K562 (cell line): ENCODE results near the gene ERMARD. TPM values are rescaled to one million over a fixed set of nuclear protein-coding genes. Genes with fewer than 3 reads are reported as not detected.

Experiments used
- CEBPG ChIP-seq, 3 experiments: fragments of 200-800 bp in 1 of 3; sonication (Bioruptor generic) in 1 of 3; sonication (generic) in 1 of 3; formaldehyde crosslinking in 1 of 3; IDR thresholded peaks in 2 of 3; conservative IDR thresholded peaks in 1 of 3; 2 replicates each; pipeline versions ENCODE4 v1.6.1 to v1.8.0; 2016 to 2022; ENCODE audit warnings: missing compliant biosample characterization in 2 of 3, missing genetic modification characterization in 2 of 3, mild to moderate bottlenecking in 1 of 3, missing genetic modification reagents in 1 of 3
- GABPA ChIP-seq: fragments of 200-800 bp; sonication (Bioruptor generic); conservative IDR thresholded peaks from 2 replicates; pipeline ENCODE4 v1.6.1; 2016; ENCODE audit warnings: low read depth, missing genetic modification characterization, missing compliant biosample characterization
- GABPB2 ChIP-seq: fragments of 250-450 bp; sonication (Bioruptor Pico); conservative IDR thresholded peaks from 2 replicates; pipeline ENCODE4 v1.5.1; 2021; ENCODE audit warnings: mild to moderate bottlenecking
- HLTF ChIP-seq: fragments of 450-650 bp; IDR thresholded peaks from 2 replicates; pipeline ENCODE4 v1.6.1; 2016
- LEF1 ChIP-seq: fragments of 450-650 bp; IDR thresholded peaks from 2 replicates; pipeline ENCODE4 v1.6.1; 2016; ENCODE audit warnings: mild to moderate bottlenecking
- NBN ChIP-seq: fragments of 450-650 bp; IDR thresholded peaks from 2 replicates; pipeline ENCODE4 v1.6.1; 2016; ENCODE audit warnings: low read depth, mild to moderate bottlenecking
- PCBP1 ChIP-seq: fragments of 200-400 bp; formaldehyde crosslinking; IDR thresholded peaks from 2 replicates; pipeline ENCODE4 v1.6.1; 2018; ENCODE audit warnings: mild to moderate bottlenecking, low read depth, low read length; ENCODE audit not compliant: poor library complexity, severe bottlenecking
- SRSF1 ChIP-seq: fragments of 200-400 bp; formaldehyde crosslinking; IDR thresholded peaks from 2 replicates; pipeline ENCODE4 v1.6.1; 2017; ENCODE audit warnings: mild to moderate bottlenecking, low read depth, low read length, moderate library complexity
- STAG1 ChIP-seq: sonication (generic); formaldehyde crosslinking; IDR thresholded peaks from 2 replicates; pipeline ENCODE4 v1.5.0; 2020; ENCODE audit warnings: missing genetic modification reagents, borderline replicate concordance
- XRCC5 ChIP-seq: fragments of 200-400 bp; formaldehyde crosslinking; IDR thresholded peaks from 2 replicates; pipeline ENCODE4 v1.6.1; 2017; ENCODE audit warnings: low read depth, mild to moderate bottlenecking, low read length
- YBX1 ChIP-seq: fragments of 450-650 bp; IDR thresholded peaks from 2 replicates; pipeline ENCODE4 v1.7.1; 2016; ENCODE audit warnings: mild to moderate bottlenecking
- ZBTB17 ChIP-seq: fragments of 450-650 bp; formaldehyde crosslinking; IDR thresholded peaks from 2 replicates; pipeline ENCODE4 v1.4.0; 2020; ENCODE audit warnings: mild to moderate bottlenecking
- ZC3H4 ChIP-seq: sonication (generic); formaldehyde crosslinking; IDR thresholded peaks from 2 replicates; pipeline ENCODE4 v1.9.0; 2021; ENCODE audit warnings: missing genetic modification reagents, borderline replicate concordance
- polyA plus RNA-seq, 8 experiments: library from polyadenylated mRNA; depleted of rRNA in 4 of 8; stranded (reverse) in 5 of 8; unstranded in 3 of 8; fragments of >200 nt; fragmentation: Nextera tagmentation in 2 of 8; fragmentation: Illumina TruSeq in 1 of 8; extraction: Ambion mirVana in 2 of 8; extraction: Trizol in 1 of 8; gene quantifications; 2 replicates each; pipeline versions ENCODE4 v1.2.1 to v1.2.3, GENCODE V29; 2011 to 2014; ENCODE audit warnings: inconsistent platforms in 1 of 8, missing spikeins in 1 of 8
- total RNA-seq, 7 experiments: library from RNA; depleted of rRNA in 6 of 7; stranded (reverse); fragments of >200 nt in 6 of 7; fragmentation: Illumina TruSeq in 2 of 7; extraction: Trizol in 2 of 7; gene quantifications; 2 replicates each; pipeline versions ENCODE4 v1.2.1 to v1.2.3, GENCODE V29; 2011 to 2021; ENCODE audit warnings: low replicate concordance in 1 of 7
- TF ChIP-seq, protein P1 (sequence below): fragments of 250-450 bp; sonication (Bioruptor Pico); IDR thresholded peaks from 2 replicates; pipeline ENCODE4 v1.9.0; 2021; ENCODE audit warnings: mild to moderate bottlenecking
- TF ChIP-seq, protein P2 (sequence below): fragments of 450-650 bp; formaldehyde crosslinking; IDR thresholded peaks from 2 replicates; pipeline ENCODE4 v1.4.0; 2020; ENCODE audit warnings: mild to moderate bottlenecking, moderate library complexity
- TF ChIP-seq, protein P3 (sequence below): fragments of 250-450 bp; sonication (Bioruptor Pico); IDR thresholded peaks from 2 replicates; pipeline ENCODE4 v1.8.0; 2021; ENCODE audit warnings: moderate library complexity, mild to moderate bottlenecking, inconsistent platforms
- TF ChIP-seq, protein P4 (sequence below): sonication (generic); formaldehyde crosslinking; IDR thresholded peaks from 2 replicates; pipeline ENCODE4 v1.8.0; 2023; ENCODE audit warnings: mild to moderate bottlenecking, missing genetic modification reagents
- TF ChIP-seq, protein P5 (sequence below): fragments of 450-650 bp; formaldehyde crosslinking; IDR thresholded peaks from 2 replicates; pipeline ENCODE4 v1.4.0; 2022; ENCODE audit warnings: mild to moderate bottlenecking, moderate library complexity
- TF ChIP-seq, protein P6 (sequence below): fragments of 450-650 bp; IDR thresholded peaks from 2 replicates; pipeline ENCODE4 v1.6.1; 2017; ENCODE audit warnings: antibody characterized with exemption

ERMARD gene
- total and polyA plus RNA-seq, 9 of the 15 experiments (the other 6 are each of a cell fraction or from before 2014, with no cell fraction given), result 14.5 to 68.6 (median 27.7) TPM

DNA sequence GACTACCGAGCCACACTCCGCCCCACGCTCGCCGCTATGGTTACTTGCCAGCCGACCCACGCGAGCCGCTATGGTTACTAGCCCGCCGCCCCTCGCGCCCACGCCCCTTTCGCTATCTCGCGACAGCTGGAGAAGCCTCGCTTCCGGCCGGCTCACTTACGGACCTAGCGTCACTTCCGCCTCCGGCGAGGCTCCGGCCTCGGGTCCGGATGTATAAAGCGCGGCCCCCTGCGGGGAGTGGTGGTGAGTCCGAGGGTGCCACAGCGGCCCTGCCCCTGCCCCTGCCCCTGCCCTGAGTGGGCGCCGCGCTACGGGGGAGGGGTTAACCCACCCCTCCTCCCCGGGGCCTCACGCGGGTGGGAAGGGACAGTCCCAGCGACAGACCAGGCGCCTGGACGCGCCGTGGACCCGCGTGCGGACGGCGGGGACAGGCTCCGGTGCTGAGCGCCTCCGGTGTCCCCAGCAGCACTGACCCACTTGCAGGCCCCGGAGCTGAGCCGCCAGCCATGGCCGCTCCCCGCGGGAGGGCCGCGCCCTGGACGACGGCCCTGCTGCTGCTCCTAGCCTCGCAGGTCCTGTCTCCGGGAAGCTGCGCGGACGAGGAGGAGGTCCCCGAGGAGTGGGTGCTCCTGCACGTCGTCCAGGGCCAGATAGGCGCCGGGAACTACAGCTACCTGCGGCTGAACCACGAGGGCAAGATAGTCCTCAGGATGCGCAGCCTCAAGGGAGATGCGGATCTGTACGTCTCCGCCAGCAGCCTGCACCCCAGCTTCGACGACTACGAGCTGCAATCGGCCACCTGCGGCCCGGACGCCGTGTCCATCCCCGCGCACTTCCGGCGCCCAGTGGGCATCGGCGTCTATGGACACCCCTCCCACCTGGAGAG, 49.2 kb upstream of the ERMARD start, which contains the start of the genes C6orf120 and WDR27 (continued):
- TF ChIP-seq NBN, result peak; percentile 42; the same call in 1 of the 2 replicates
- TF ChIP-seq STAG1 (CRISPR knock-in tag), result no peak
- no peak; the same call in none of the 2 replicates for TF ChIP-seq CEBPG (CRISPR knock-in tag; IDR thresholded peaks at IDR 0.05)
- TF ChIP-seq CEBPG (tag; conservative IDR thresholded peaks at IDR 0.05 in 1 of 2, IDR thresholded peaks at IDR 0.05 in 1 of 2), result no peak
- TF ChIP-seq, protein P1, sequence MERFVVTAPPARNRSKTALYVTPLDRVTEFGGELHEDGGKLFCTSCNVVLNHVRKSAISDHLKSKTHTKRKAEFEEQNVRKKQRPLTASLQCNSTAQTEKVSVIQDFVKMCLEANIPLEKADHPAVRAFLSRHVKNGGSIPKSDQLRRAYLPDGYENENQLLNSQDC (CRISPR knock-in tag), result no peak
- TF ChIP-seq, protein P2, sequence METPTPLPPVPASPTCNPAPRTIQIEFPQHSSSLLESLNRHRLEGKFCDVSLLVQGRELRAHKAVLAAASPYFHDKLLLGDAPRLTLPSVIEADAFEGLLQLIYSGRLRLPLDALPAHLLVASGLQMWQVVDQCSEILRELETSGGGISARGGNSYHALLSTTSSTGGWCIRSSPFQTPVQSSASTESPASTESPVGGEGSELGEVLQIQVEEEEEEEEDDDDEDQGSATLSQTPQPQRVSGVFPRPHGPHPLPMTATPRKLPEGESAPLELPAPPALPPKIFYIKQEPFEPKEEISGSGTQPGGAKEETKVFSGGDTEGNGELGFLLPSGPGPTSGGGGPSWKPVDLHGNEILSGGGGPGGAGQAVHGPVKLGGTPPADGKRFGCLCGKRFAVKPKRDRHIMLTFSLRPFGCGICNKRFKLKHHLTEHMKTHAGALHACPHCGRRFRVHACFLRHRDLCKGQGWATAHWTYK (CRISPR knock-in tag), result peak; percentile 40; the same call in 1 of the 2 replicates
- TF ChIP-seq, protein P3, sequence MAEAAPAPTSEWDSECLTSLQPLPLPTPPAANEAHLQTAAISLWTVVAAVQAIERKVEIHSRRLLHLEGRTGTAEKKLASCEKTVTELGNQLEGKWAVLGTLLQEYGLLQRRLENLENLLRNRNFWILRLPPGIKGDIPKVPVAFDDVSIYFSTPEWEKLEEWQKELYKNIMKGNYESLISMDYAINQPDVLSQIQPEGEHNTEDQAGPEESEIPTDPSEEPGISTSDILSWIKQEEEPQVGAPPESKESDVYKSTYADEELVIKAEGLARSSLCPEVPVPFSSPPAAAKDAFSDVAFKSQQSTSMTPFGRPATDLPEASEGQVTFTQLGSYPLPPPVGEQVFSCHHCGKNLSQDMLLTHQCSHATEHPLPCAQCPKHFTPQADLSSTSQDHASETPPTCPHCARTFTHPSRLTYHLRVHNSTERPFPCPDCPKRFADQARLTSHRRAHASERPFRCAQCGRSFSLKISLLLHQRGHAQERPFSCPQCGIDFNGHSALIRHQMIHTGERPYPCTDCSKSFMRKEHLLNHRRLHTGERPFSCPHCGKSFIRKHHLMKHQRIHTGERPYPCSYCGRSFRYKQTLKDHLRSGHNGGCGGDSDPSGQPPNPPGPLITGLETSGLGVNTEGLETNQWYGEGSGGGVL (CRISPR knock-in tag), result no peak
- TF ChIP-seq XRCC5, result peak; percentile 73; the same call in 1 of the 2 replicates
- TF ChIP-seq GABPB2 (CRISPR knock-in tag), result no peak
- TF ChIP-seq PCBP1, result peak; percentile 83
- TF ChIP-seq LEF1, result no peak; the same call in 1 of the 2 replicates
- TF ChIP-seq, protein P4, sequence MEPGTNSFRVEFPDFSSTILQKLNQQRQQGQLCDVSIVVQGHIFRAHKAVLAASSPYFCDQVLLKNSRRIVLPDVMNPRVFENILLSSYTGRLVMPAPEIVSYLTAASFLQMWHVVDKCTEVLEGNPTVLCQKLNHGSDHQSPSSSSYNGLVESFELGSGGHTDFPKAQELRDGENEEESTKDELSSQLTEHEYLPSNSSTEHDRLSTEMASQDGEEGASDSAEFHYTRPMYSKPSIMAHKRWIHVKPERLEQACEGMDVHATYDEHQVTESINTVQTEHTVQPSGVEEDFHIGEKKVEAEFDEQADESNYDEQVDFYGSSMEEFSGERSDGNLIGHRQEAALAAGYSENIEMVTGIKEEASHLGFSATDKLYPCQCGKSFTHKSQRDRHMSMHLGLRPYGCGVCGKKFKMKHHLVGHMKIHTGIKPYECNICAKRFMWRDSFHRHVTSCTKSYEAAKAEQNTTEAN (CRISPR knock-in tag), result no peak
- TF ChIP-seq YBX1, result no peak
- TF ChIP-seq HLTF, result no peak; the same call in 1 of the 2 replicates
- TF ChIP-seq ZBTB17 (CRISPR knock-in tag), result peak; percentile 87; the same call in 1 of the 2 replicates
- TF ChIP-seq SRSF1, result no peak
- no peak; the same call in 1 of the 2 replicates for TF ChIP-seq ZC3H4
- TF ChIP-seq, protein P5, sequence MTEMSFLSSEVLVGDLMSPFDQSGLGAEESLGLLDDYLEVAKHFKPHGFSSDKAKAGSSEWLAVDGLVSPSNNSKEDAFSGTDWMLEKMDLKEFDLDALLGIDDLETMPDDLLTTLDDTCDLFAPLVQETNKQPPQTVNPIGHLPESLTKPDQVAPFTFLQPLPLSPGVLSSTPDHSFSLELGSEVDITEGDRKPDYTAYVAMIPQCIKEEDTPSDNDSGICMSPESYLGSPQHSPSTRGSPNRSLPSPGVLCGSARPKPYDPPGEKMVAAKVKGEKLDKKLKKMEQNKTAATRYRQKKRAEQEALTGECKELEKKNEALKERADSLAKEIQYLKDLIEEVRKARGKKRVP, result no peak
- TF ChIP-seq, protein P6, sequence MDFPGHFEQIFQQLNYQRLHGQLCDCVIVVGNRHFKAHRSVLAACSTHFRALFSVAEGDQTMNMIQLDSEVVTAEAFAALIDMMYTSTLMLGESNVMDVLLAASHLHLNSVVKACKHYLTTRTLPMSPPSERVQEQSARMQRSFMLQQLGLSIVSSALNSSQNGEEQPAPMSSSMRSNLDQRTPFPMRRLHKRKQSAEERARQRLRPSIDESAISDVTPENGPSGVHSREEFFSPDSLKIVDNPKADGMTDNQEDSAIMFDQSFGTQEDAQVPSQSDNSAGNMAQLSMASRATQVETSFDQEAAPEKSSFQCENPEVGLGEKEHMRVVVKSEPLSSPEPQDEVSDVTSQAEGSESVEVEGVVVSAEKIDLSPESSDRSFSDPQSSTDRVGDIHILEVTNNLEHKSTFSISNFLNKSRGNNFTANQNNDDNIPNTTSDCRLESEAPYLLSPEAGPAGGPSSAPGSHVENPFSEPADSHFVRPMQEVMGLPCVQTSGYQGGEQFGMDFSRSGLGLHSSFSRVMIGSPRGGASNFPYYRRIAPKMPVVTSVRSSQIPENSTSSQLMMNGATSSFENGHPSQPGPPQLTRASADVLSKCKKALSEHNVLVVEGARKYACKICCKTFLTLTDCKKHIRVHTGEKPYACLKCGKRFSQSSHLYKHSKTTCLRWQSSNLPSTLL, result no peak
- TF ChIP-seq GABPA, result peak; percentile 98
